ENCODE measurements around the gene CHN2.

DNA sequence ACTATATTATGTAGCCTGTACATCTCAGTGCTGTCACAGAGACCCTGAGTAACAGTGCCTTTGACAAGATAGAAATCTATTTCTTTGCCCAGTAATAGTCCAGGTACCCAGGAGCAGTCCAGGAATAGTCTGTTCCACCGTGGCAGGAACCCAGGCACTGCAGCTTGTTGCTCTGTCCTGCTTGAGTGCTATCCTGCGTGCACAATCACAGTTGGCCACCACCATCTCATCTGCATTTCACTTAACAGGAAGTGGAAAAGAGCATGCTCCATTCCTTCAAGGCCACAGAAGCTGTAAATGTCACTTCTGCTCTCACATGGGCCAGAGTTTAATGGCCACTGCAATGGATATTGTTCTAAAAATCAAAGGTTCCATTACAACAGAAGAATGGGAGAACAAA, 307.6 kb downstream of the CHN2 start:
- TF ChIP-seq EP300 (IDR thresholded peaks at IDR 0.05) (no peak), CTCF (IDR thresholded peaks at IDR 0.05) (no peak), POLR2A (IDR thresholded peaks at IDR 0.05) (no peak)

All from upper lobe of left lung (tissue), 4 donors.